IPS-18c (cell line): ENCODE measurements around the gene NXNL2.

Experiments used
- H3K4me3 ChIP-seq: 2 replicates; pipeline ENCODE4 v1.7.0; 2013; ENCODE audit warnings: low read depth, mild to moderate bottlenecking, low read length, moderate library complexity; ENCODE audit not compliant: insufficient read depth
- H3K9me3 ChIP-seq: one replicate; pipeline ENCODE4 v1.6.1; 2013; ENCODE audit warnings: mild to moderate bottlenecking, low read length, moderate library complexity; ENCODE audit not compliant: control insufficient read depth, insufficient read depth

Gene NXNL2

DNA sequence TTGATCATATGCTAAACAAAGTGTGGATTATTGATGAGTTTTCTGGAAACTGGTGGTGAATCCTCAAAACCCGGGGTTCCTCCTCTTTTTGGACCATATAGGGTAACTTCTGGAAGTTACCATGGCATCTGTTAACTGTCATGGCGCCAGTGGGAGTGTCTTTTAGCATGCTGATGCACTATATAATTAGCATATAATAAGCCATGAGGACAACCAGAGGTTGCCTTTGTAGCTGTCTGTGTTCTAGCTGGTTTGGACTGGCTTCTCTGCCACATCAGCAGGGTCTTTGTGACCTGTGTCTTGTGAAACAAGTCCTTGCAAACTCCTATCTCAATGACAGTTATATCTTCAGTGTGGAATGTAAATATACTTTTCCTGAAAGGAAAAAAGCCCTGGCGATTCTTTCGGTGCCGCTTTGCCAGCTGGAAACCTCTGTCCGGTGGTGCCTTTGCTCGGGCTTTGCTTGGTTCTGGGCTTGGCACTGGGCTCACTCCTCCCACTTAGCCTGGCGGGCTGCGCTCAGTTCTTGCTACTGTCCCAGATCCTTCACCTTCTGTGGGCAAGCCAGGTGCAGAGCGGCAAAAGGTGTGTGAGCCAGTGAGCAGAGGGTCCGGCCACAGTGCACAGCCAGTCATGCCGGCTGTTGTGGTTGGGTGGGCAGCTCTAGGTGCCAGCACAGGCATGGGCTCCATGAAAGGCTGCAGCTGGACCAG is 20.4 kb downstream of the NXNL2 start:
- no peaks in the 10 kb centered on the region for H3K9me3 ChIP-seq
- no peak overlapping the region for H3K4me3 ChIP-seq

- H3K9me3 ChIP-seq, result no peaks in the 10 kb centered on the region
- H3K4me3 ChIP-seq, result no peak overlapping the region
These were observed 24.7 kb downstream of the NXNL2 start for GRCh38 chr9:88559661-88560060.

- peaks cover 2% of the 10 kb centered on the region for H3K9me3 ChIP-seq
- no peak overlapping the region for H3K4me3 ChIP-seq
These were observed 32.9 kb downstream of the NXNL2 start for GRCh38 chr9:88567870-88568269.

DNA sequence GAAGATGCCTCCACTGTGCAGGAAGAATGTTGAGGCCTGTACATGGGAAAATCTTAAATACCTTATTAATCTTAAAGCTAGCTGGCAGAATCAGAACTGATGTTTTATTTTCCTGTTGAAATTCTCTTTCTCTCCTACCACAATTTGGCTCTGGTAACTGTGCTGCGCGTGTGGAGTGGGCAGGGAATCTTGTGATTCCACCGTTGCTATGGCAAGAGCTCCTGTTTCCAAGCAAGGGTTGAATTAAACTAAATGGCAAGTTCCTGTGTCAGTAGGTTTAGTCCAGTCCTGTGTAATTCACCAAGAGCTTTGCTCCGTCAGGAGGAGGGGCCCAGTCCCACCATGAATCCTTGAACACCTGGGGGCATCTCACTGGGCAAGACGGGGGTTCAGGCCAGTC is 36.4 kb downstream of the NXNL2 start:
- peaks cover 2% of the 10 kb centered on the region for H3K9me3 ChIP-seq

DNA sequence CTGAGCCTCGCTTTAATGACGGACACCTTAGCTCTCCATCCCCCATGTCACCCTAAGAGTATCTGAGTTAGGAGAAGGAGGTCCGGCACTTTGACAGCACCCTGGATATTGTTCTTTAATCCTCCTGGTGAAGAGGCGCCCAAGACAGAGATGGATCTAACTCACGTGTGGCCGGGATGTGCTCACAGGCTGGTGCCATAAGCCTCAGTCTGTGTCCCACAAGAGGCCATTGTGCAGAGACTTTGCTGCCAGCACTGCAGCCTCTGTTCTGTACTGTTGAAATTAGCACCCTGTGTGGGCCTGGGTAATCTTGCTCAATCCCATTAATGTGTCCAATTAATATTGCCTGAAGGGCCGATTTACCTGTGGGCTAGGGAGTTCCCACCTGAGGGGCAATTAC is 37.7 kb downstream of the NXNL2 start:
- no peak overlapping the region for H3K4me3 ChIP-seq
- H3K9me3 ChIP-seq, result peaks cover 2% of the 10 kb centered on the region

More for the DNA sequence above, 36.4 kb downstream of the NXNL2 start:
- H3K4me3 ChIP-seq, result no peak overlapping the region

DNA sequence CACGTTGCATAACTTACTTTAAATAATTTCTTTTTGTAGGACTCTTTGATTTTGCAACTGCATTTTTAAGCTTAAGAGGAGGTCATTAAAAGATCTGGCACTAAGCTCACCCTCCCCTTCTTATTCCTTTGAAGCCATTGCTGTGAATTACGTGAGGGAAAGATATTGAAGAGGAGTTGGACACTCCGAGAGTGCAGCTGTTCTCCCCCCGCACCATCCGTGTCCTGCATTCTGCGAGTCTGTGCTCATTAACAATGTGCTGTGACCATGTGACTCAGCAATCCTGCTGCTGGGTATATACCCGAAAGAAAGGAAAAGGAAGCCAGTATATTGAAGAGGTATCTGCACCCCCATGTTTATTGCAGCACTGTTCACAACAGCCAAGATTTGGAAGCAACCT is 40.0 kb downstream of the NXNL2 start:
- peaks cover 2% of the 10 kb centered on the region for H3K9me3 ChIP-seq
- H3K4me3 ChIP-seq, result no peak overlapping the region

DNA sequence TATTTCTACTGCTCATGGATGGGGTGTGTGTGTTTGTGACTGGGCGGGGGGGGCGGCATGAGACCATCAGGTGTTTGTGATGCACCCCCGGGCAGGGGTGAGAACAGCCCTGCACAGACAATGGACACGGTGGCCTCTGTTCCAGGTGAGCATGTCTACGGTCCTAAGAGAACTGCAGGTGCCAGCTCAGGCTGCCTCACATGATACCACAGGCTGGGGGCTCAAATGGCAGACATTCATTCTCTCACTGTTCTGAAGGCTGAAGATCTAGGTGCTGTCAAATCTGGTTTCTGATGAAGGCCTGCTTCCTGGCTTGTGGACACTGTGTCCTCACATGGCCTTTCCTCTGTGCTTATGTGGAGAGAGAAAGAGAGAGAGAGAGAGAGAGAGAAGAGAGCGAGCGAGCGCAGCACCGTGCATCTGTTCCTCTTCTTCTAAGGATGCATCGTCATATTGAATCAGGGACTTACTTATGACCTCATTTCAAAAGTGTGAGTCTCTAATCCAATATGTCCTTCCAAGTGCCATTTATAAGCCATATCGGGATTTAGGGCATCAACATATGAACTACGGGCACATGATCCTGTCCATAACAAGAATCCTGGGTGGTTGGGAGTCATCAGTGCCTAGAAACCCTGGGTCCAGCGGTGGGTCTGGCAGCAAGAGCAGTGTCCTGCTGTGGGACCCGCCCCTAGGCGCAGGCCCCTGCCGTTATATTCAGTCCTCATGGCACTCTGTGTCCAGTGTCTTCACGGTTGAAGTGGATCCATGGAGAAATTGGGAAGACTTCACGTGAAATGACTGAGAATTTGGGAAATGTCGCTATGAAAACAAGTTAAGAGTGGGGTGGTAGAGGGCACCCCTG is 42.5 kb downstream of the NXNL2 start:
- Histone ChIP-seq H3K9me3 (peaks cover under 1% of the 10 kb centered on the region), H3K4me3 (no peak overlapping the region)

GRCh38 chr9:88578121-88579049 is 43.4 kb downstream of the NXNL2 start:
- Histone ChIP-seq H3K4me3 (no peak overlapping the region), H3K9me3 (no peaks in the 10 kb centered on the region)

- Histone ChIP-seq H3K9me3 (no peaks in the 10 kb centered on the region), H3K4me3 (no peak overlapping the region)
These were observed 44.2 kb downstream of the NXNL2 start for GRCh38 chr9:88579050-88579715.

DNA sequence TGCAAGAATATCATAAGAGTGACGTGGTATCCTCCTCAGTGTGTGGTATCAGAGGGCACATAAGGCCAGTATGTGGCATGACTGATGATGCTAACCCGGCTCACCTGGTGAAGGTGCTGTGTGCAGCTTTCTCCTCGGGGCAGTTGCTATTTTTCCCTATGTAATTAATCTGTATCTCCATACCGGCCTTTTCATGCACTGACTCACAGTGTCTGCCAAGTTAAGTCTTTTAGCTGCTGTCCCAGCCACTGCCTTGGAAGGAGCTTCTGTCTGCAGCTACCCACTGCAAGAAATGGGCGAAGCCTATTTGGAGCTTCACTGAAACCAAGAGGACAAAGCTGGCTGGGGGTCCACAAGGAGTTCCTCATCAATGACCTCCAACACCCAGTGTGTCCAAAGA is 46.0 kb downstream of the NXNL2 start:
- no peak overlapping the region for H3K4me3 ChIP-seq
- H3K9me3 ChIP-seq, result no peaks in the 10 kb centered on the region

GRCh38 chr9:88583901-88584596 is 49.1 kb downstream of the NXNL2 start:
- H3K9me3 ChIP-seq, result no peaks in the 10 kb centered on the region
- H3K4me3 ChIP-seq, result no peak overlapping the region

GRCh38 chr9:88585426-88585825 is 50.4 kb downstream of the NXNL2 start:
- Histone ChIP-seq H3K4me3 (no peak overlapping the region), H3K9me3 (no peaks in the 10 kb centered on the region)

DNA sequence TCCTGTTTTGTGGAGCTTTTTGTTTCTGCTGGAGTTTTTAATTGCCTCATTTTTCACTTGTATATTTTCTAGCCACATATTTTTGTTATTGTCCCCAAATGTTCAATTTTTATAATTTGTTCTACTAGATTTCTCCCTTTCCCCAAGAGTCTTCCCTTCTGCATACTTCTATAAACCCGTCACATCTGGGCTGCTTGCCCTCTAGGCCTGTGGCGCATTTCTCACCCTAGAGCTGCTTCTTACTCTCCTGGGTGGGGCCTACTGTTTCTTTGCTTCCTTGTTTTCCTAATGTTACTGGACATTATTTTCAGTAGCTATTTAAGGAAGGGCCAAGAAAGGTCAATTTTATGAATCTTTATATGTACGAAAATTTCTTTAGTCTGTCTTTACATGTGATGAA is 51.5 kb downstream of the NXNL2 start:
- H3K9me3 ChIP-seq, result no peaks in the 10 kb centered on the region
- H3K4me3 ChIP-seq, result no peak overlapping the region

- H3K9me3 ChIP-seq, result no peaks in the 10 kb centered on the region
These were observed 52.2 kb downstream of the NXNL2 start for GRCh38 chr9:88587182-88587581.

GRCh38 chr9:88587885-88588649 is 53.1 kb downstream of the NXNL2 start:
- Histone ChIP-seq H3K4me3 (no peak overlapping the region), H3K9me3 (no peaks in the 10 kb centered on the region)

More at GRCh38 chr9:88587182-88587581, 52.2 kb downstream of the NXNL2 start:
- no peak overlapping the region for H3K4me3 ChIP-seq

DNA sequence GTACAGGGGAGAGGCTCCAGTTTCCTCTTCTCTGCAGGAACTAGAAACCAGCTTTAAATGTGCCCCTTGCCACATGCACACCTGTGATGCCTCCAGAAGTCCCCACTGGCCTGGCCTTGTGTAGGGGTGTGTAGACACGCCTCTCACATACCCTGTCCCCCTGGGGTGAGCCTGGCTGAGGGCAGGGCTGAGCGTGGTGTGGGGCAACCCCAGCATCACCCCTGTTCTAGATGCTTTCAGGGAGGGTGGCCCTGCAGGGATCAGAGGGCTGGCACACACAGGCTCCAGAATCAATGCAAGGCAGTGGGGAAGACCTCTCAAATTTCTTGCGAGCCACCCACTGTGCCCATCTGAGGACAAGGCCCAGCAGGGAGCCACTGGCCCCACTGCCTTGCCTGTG is 54.7 kb downstream of the NXNL2 start:
- Histone ChIP-seq H3K9me3 (no peaks in the 10 kb centered on the region), H3K4me3 (no peak overlapping the region)
